HepG2 (cell line): ENCODE results near the gene HEMK1. TPM values are rescaled to one million over a fixed set of nuclear protein-coding genes. Genes with fewer than 3 reads are reported as not detected.

Source experiments
- AHR ChIP-seq: IDR thresholded peaks from 2 replicates; pipeline ENCODE4 v1.6.1; 2018; ENCODE audit warnings: missing genetic modification reagents, missing compliant biosample characterization
- CBX2 ChIP-seq, 2 experiments: fragments of 200-600 bp in 1 of 2; sonication (generic); formaldehyde crosslinking in 1 of 2; IDR thresholded peaks; 2 replicates each; pipeline versions ENCODE4 v1.7.0 to v1.8.1; 2018 to 2022; ENCODE audit warnings: low read depth in 2 of 2, low read length in 1 of 2, mild to moderate bottlenecking in 1 of 2, missing genetic modification reagents in 1 of 2
- HOXD1 ChIP-seq: sonication (generic); formaldehyde crosslinking; IDR thresholded peaks from 2 replicates; pipeline ENCODE4 v1.5.0; 2020; ENCODE audit warnings: missing genetic modification reagents
- NR2F2 ChIP-seq: IDR thresholded peaks from 2 replicates; pipeline ENCODE4 v1.6.1; 2012; ENCODE audit warnings: low read depth, inconsistent platforms, borderline replicate concordance
- REL ChIP-seq: sonication (generic); formaldehyde crosslinking; conservative IDR thresholded peaks from 2 replicates; pipeline ENCODE4 v1.8.0; 2022; ENCODE audit warnings: mild to moderate bottlenecking, missing genetic modification reagents, moderate library complexity
- RFX1 ChIP-seq: fragments of 450-650 bp; IDR thresholded peaks from 2 replicates; pipeline ENCODE4 v1.6.1; 2017
- SIN3B ChIP-seq: fragments of 150-350 bp; IDR thresholded peaks from 2 replicates; pipeline ENCODE4 v1.6.1; 2014; ENCODE audit warnings: low read length
- SNAI1 ChIP-seq: sonication (generic); formaldehyde crosslinking; IDR thresholded peaks from 2 replicates; pipeline ENCODE4 v1.5.0; 2020; ENCODE audit warnings: mild to moderate bottlenecking, missing genetic modification reagents, borderline replicate concordance
- SP140L ChIP-seq: sonication (generic); formaldehyde crosslinking; IDR thresholded peaks from 2 replicates; pipeline ENCODE4 v1.4.0; 2020; ENCODE audit warnings: missing genetic modification reagents, borderline replicate concordance
- SRF ChIP-seq: IDR thresholded peaks from 2 replicates; pipeline ENCODE4 v1.6.1; 2011; ENCODE audit warnings: mild to moderate bottlenecking, low read depth, low read length, moderate library complexity
- SRSF9 ChIP-seq: fragments of 200-400 bp; formaldehyde crosslinking; IDR thresholded peaks from 2 replicates; pipeline ENCODE4 v1.6.1; 2018; ENCODE audit warnings: borderline replicate concordance, mild to moderate bottlenecking, low read depth, low read length; ENCODE audit not compliant: insufficient read depth, poor library complexity, severe bottlenecking
- WIZ ChIP-seq: sonication (generic); formaldehyde crosslinking; IDR thresholded peaks from 2 replicates; pipeline ENCODE4 v1.5.1; 2020; ENCODE audit warnings: mild to moderate bottlenecking, missing genetic modification reagents
- YY1 ChIP-seq: IDR thresholded peaks from 2 replicates; pipeline ENCODE4 v1.6.1; 2011; ENCODE audit warnings: low read length, low read depth, moderate library complexity, mild to moderate bottlenecking; ENCODE audit not compliant: insufficient read depth, insufficient replicate concordance
- ZC3H4 ChIP-seq: sonication (generic); formaldehyde crosslinking; IDR thresholded peaks from 2 replicates; pipeline ENCODE4 v1.4.0; 2020; ENCODE audit warnings: missing genetic modification reagents, borderline replicate concordance
- ZFP36L2 ChIP-seq: sonication (generic); formaldehyde crosslinking; IDR thresholded peaks from 2 replicates; pipeline ENCODE4 v1.4.0; 2020; ENCODE audit warnings: missing genetic modification reagents
- ZMYM2 ChIP-seq: sonication (generic); formaldehyde crosslinking; IDR thresholded peaks from 2 replicates; pipeline ENCODE4 v1.8.0; 2022; ENCODE audit warnings: mild to moderate bottlenecking, missing genetic modification reagents
- ZNF12 ChIP-seq: sonication (generic); formaldehyde crosslinking; IDR thresholded peaks from 2 replicates; pipeline ENCODE4 v1.5.0; 2020; ENCODE audit warnings: missing genetic modification reagents
- ZNF383 ChIP-seq: sonication (generic); formaldehyde crosslinking; IDR thresholded peaks from 2 replicates; pipeline ENCODE4 v1.4.0; 2020; ENCODE audit warnings: missing genetic modification reagents, mild to moderate bottlenecking, borderline replicate concordance
- ZNF496 ChIP-seq: sonication (generic); formaldehyde crosslinking; IDR thresholded peaks from 2 replicates; pipeline ENCODE4 v1.8.1; 2023; ENCODE audit warnings: mild to moderate bottlenecking, moderate library complexity, missing genetic modification reagents; ENCODE audit not compliant: insufficient replicate concordance
- ZNF549 ChIP-seq: sonication (generic); formaldehyde crosslinking; IDR thresholded peaks from 2 replicates; pipeline ENCODE4 v1.5.0; 2020; ENCODE audit warnings: missing genetic modification reagents
- ZNF720 ChIP-seq: sonication (generic); formaldehyde crosslinking; IDR thresholded peaks from 2 replicates; pipeline ENCODE4 v1.4.0; 2020; ENCODE audit warnings: missing genetic modification reagents
- ZNF776 ChIP-seq: sonication (generic); formaldehyde crosslinking; IDR thresholded peaks from 2 replicates; pipeline ENCODE4 v1.4.0; 2020; ENCODE audit warnings: mild to moderate bottlenecking, missing genetic modification reagents
- ZNF792 ChIP-seq: IDR thresholded peaks from 2 replicates; pipeline ENCODE4 v1.6.1; 2016
- ZNF83 ChIP-seq: sonication (generic); formaldehyde crosslinking; IDR thresholded peaks from 2 replicates; pipeline ENCODE4 v1.4.0; 2020; ENCODE audit warnings: missing genetic modification reagents, mild to moderate bottlenecking, borderline replicate concordance
- ZSCAN5A ChIP-seq: sonication (generic); formaldehyde crosslinking; IDR thresholded peaks from 2 replicates; pipeline ENCODE4 v1.8.0; 2022; ENCODE audit warnings: mild to moderate bottlenecking, missing genetic modification reagents, borderline replicate concordance
- ZZZ3 ChIP-seq: sonication (generic); formaldehyde crosslinking; IDR thresholded peaks from 2 replicates; pipeline ENCODE4 v1.4.0; 2020; ENCODE audit warnings: missing genetic modification reagents, mild to moderate bottlenecking, borderline replicate concordance
- polyA plus RNA-seq, 8 experiments: library from polyadenylated mRNA; depleted of rRNA in 3 of 8; stranded (reverse) in 7 of 8; unstranded in 1 of 8; fragments of >200 nt; fragmentation: Illumina TruSeq in 4 of 8; extraction: Trizol in 4 of 8; gene quantifications; 2 replicates each; pipeline versions ENCODE4 v1.2.1 to v1.2.3, GENCODE V29; 2011 to 2016; ENCODE audit warnings: low read depth in 4 of 8, missing spikeins in 1 of 8, mixed read lengths in 1 of 8; ENCODE audit not compliant: insufficient read depth in 1 of 8
- total RNA-seq, 5 experiments: library from RNA; depleted of rRNA; stranded (reverse); fragments of >200 nt; fragmentation: Illumina TruSeq; extraction: Trizol; gene quantifications; 2 replicates each; pipeline ENCODE4 v1.2.3, GENCODE V29; 2016; ENCODE audit warnings: low read depth in 1 of 5
- TF ChIP-seq, protein P1 (sequence below): sonication (generic); formaldehyde crosslinking; conservative IDR thresholded peaks from 2 replicates; pipeline ENCODE4 v1.4.0; 2020; ENCODE audit warnings: missing genetic modification reagents
- TF ChIP-seq, protein P2 (sequence below): sonication (generic); formaldehyde crosslinking; IDR thresholded peaks from 2 replicates; pipeline ENCODE4 v1.4.0; 2020; ENCODE audit warnings: mild to moderate bottlenecking, missing genetic modification reagents

HEMK1 gene
- total and polyA plus RNA-seq, 2 of the 13 experiments (the other 11 are each of a cell fraction or from before 2014, with no cell fraction given), result 9.8 to 12.6 TPM

GRCh38 chr3:50568947-50569749 is at the start of gene HEMK1 (continued):
- TF ChIP-seq ZNF792 (CRISPR knock-in tag) (peak; percentile 58; the same call in 1 of the 2 replicates), ZZZ3 (peak; percentile 76; the same call in 1 of the 2 replicates), ZNF549 (CRISPR knock-in tag) (no peak), WIZ (CRISPR knock-in tag) (no peak; the same call in 1 of the 2 replicates), ZMYM2 (CRISPR knock-in tag) (no peak), ZC3H4 (no peak), ZNF776 (CRISPR knock-in tag) (0 out of 2 replicates have a peak, but pooled peaks have one; percentile 64), YY1 (peak; percentile 63), ZNF83 (no peak), SP140L (CRISPR knock-in tag) (no peak), SRSF9 (no peak), CBX2 (IDR thresholded peaks at IDR 0.05; ENCODE audit: low read depth, low read length) (no peak), CBX2 (CRISPR knock-in tag; IDR thresholded peaks at IDR 0.05; ENCODE audit: low read depth) (no peak), NR2F2 (peak; percentile 52; the same call in 1 of the 2 replicates), AHR (peak; percentile 71; the same call in 1 of the 2 replicates), ZFP36L2 (no peak), ZNF12 (no peak), ZNF720 (CRISPR knock-in tag) (no peak), RFX1 (no peak), ZNF383 (CRISPR knock-in tag) (no peak), ZSCAN5A (CRISPR knock-in tag) (no peak), SNAI1 (CRISPR knock-in tag) (peak; percentile 82; the same call in 1 of the 2 replicates), ZNF496 (no peak), HOXD1 (CRISPR knock-in tag) (no peak), REL (CRISPR knock-in tag) (no peak), SIN3B (peak; percentile 77), SRF (peak; percentile 45; the same call in 1 of the 2 replicates)
- TF ChIP-seq, protein P1, sequence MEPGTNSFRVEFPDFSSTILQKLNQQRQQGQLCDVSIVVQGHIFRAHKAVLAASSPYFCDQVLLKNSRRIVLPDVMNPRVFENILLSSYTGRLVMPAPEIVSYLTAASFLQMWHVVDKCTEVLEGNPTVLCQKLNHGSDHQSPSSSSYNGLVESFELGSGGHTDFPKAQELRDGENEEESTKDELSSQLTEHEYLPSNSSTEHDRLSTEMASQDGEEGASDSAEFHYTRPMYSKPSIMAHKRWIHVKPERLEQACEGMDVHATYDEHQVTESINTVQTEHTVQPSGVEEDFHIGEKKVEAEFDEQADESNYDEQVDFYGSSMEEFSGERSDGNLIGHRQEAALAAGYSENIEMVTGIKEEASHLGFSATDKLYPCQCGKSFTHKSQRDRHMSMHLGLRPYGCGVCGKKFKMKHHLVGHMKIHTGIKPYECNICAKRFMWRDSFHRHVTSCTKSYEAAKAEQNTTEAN (CRISPR knock-in tag), result 0 out of 2 replicates have a peak, but pooled peaks have one; percentile 7
- TF ChIP-seq, protein P2, sequence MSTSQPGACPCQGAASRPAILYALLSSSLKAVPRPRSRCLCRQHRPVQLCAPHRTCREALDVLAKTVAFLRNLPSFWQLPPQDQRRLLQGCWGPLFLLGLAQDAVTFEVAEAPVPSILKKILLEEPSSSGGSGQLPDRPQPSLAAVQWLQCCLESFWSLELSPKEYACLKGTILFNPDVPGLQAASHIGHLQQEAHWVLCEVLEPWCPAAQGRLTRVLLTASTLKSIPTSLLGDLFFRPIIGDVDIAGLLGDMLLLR, result peak; percentile 65; the same call in 1 of the 2 replicates
